Mesendoderm (in vitro differentiated cells): ENCODE results near the gene OR4D1.

ENCODE experiments used
- DNase-seq: peaks from one replicate; pipeline ENCODE4 v3.0.0; 2013
- H2AK5ac ChIP-seq: 2 replicates; pipeline ENCODE4 v1.6.1; 2013; ENCODE audit warnings: low read length, inconsistent platforms
- H2BK120ac ChIP-seq: 2 replicates; pipeline ENCODE4 v1.6.1; 2013; ENCODE audit warnings: low read depth, mild to moderate bottlenecking, low read length, moderate library complexity, mixed read lengths
- H2BK15ac ChIP-seq: replicated peaks from 2 replicates; pipeline ENCODE4 v1.6.1; 2013; ENCODE audit warnings: low read depth, mild to moderate bottlenecking, moderate library complexity
- H2BK5ac ChIP-seq: 2 replicates; pipeline ENCODE4 v1.6.1; 2013; ENCODE audit warnings: low read length, inconsistent platforms
- H3K18ac ChIP-seq: 2 replicates; pipeline ENCODE4 v1.6.1; 2013; ENCODE audit warnings: mild to moderate bottlenecking, low read length, mixed read lengths
- H3K23ac ChIP-seq: one replicate; pipeline ENCODE4 v1.6.1; 2013; ENCODE audit warnings: low read length
- H3K27ac ChIP-seq: 2 replicates; pipeline ENCODE4 v1.5.1; 2013; ENCODE audit warnings: low read depth, mild to moderate bottlenecking, inconsistent platforms, low read length, moderate library complexity
- H3K27me3 ChIP-seq: 2 replicates; pipeline ENCODE4 v1.6.1; 2013; ENCODE audit warnings: low read length, control low read depth, mild to moderate bottlenecking, inconsistent platforms; ENCODE audit not compliant: insufficient read depth, poor library complexity
- H3K36me3 ChIP-seq: 2 replicates; pipeline ENCODE4 v1.6.1; 2013; ENCODE audit warnings: low read length, inconsistent platforms; ENCODE audit not compliant: control insufficient read depth, insufficient read depth
- H3K4ac ChIP-seq: one replicate; pipeline ENCODE4 v1.6.1; 2013; ENCODE audit warnings: low read depth, mild to moderate bottlenecking, low read length, moderate library complexity
- H3K4me1 ChIP-seq: 2 replicates; pipeline ENCODE4 v1.6.1; 2013; ENCODE audit warnings: low read depth, low read length, inconsistent platforms; ENCODE audit not compliant: control insufficient read depth
- H3K4me2 ChIP-seq: 2 replicates; pipeline ENCODE4 v1.6.1; 2013; ENCODE audit warnings: low read length
- H3K4me3 ChIP-seq: 2 replicates; pipeline ENCODE4 v1.5.1; 2013; ENCODE audit warnings: mild to moderate bottlenecking, low read length
- H3K56ac ChIP-seq: one replicate; pipeline ENCODE4 v1.6.1; 2013; ENCODE audit warnings: low read length
- H3K79me1 ChIP-seq: 2 replicates; pipeline ENCODE4 v1.6.1; 2013; ENCODE audit warnings: low read length, inconsistent platforms
- H3K79me2 ChIP-seq: 2 replicates; pipeline ENCODE4 v1.6.1; 2013; ENCODE audit warnings: mild to moderate bottlenecking, low read length; ENCODE audit not compliant: control insufficient read depth, insufficient read depth
- H3K9ac ChIP-seq: 2 replicates; pipeline ENCODE4 v1.6.1; 2013; ENCODE audit warnings: low read length, inconsistent platforms
- H4K5ac ChIP-seq: one replicate; pipeline ENCODE4 v1.6.1; 2013; ENCODE audit warnings: low read length
- H4K8ac ChIP-seq: one replicate; pipeline ENCODE4 v1.6.1; 2013; ENCODE audit warnings: low read depth, mild to moderate bottlenecking, control low read depth, low read length, moderate library complexity
- WGBS: extraction: QIAGEN DNeasy Blood & Tissue Kit; methylation state at CpG from one replicate; pipeline ENCODE4 v1.1.7; 2013; ENCODE audit warnings: low lambda C conversion rate, missing lambda C conversion rate; ENCODE audit not compliant: insufficient coverage; ENCODE audit errors: extremely low coverage; 5-methylcytosine and 5-hydroxymethylcytosine counted together

The OR4D1 gene

GRCh38 chr17:58156839-58157803 is 8.9 kb downstream of the OR4D1 start:
- no peak overlapping the region for H3K27ac ChIP-seq
- no peak overlapping the region for H2AK5ac ChIP-seq
- no peak overlapping the region for H4K5ac ChIP-seq
- H2BK5ac ChIP-seq = no peak overlapping the region
- no peak overlapping the region for H3K18ac ChIP-seq
- H3K23ac ChIP-seq = no peak overlapping the region
- H3K36me3 ChIP-seq = no peaks in the 10 kb centered on the region
- H2BK15ac ChIP-seq = no peak overlapping the region
- no peaks in the 10 kb centered on the region for H3K27me3 ChIP-seq
- WGBS = no CpG with 5 or more reads among the region's 65 CpGs
- H2BK120ac ChIP-seq = no peak overlapping the region
- peak; percentile 75 for DNase-seq
- H3K79me1 ChIP-seq = no peaks in the 10 kb centered on the region
- peak overlapping the region; percentile 77 for H3K9ac ChIP-seq
- H3K4me3 ChIP-seq = peak overlapping the region; percentile 8
- no peaks in the 10 kb centered on the region for H3K4me1 ChIP-seq
- H3K79me2 ChIP-seq = no peaks in the 10 kb centered on the region
- no peak overlapping the region for H4K8ac ChIP-seq
- H3K56ac ChIP-seq = peak overlapping the region; percentile 76
- H3K4ac ChIP-seq = no peak overlapping the region
- peak overlapping the region; percentile 88 for H3K4me2 ChIP-seq

- no peak overlapping the region for H3K9ac ChIP-seq
- H3K4ac ChIP-seq = no peak overlapping the region
- H3K4me2 ChIP-seq = no peak overlapping the region
- no peak overlapping the region for H3K23ac ChIP-seq
- H3K79me2 ChIP-seq = no peaks in the 10 kb centered on the region
- DNase-seq = no peak
- H4K8ac ChIP-seq = no peak overlapping the region
- no peak overlapping the region for H3K27ac ChIP-seq
- no peaks in the 10 kb centered on the region for H3K79me1 ChIP-seq
- no peak overlapping the region for H3K4me3 ChIP-seq
- H2BK15ac ChIP-seq = no peak overlapping the region
- no peaks in the 10 kb centered on the region for H3K36me3 ChIP-seq
- H3K56ac ChIP-seq = no peak overlapping the region
- H4K5ac ChIP-seq = no peak overlapping the region
- no peaks in the 10 kb centered on the region for H3K27me3 ChIP-seq
- no peak overlapping the region for H2BK5ac ChIP-seq
- H2AK5ac ChIP-seq = no peak overlapping the region
- H2BK120ac ChIP-seq = no peak overlapping the region
- WGBS = no CpG with 5 or more reads among the region's 2 CpGs
- no peaks in the 10 kb centered on the region for H3K4me1 ChIP-seq
- no peak overlapping the region for H3K18ac ChIP-seq
Observed at GRCh38 chr17:58158181-58158580, 10.0 kb downstream of the OR4D1 start.

- no peak overlapping the region for H4K8ac ChIP-seq
Observed at GRCh38 chr17:58161566-58161965, 13.4 kb downstream of the OR4D1 start.

GRCh38 chr17:58165981-58166380 is 17.8 kb downstream of the OR4D1 start:
- Histone ChIP-seq H4K8ac (no peak overlapping the region), H3K36me3 (no peaks in the 10 kb centered on the region), H2BK120ac (no peak overlapping the region), H3K27me3 (no peaks in the 10 kb centered on the region), H3K9ac (no peak overlapping the region), H3K4ac (no peak overlapping the region), H4K5ac (no peak overlapping the region), H2BK15ac (no peak overlapping the region), H3K27ac (no peak overlapping the region), H3K56ac (no peak overlapping the region), H3K18ac (no peak overlapping the region), H2BK5ac (no peak overlapping the region), H3K79me2 (no peaks in the 10 kb centered on the region), H3K79me1 (no peaks in the 10 kb centered on the region), H3K4me2 (no peak overlapping the region), H3K4me1 (no peaks in the 10 kb centered on the region), H3K4me3 (no peak overlapping the region), H3K23ac (no peak overlapping the region), H2AK5ac (no peak overlapping the region)
- no peak for DNase-seq
- no CpG with 5 or more reads among the region's 2 CpGs for WGBS

More at GRCh38 chr17:58161566-58161965, 13.4 kb downstream of the OR4D1 start:
- WGBS = no CpG with 5 or more reads among the region's 3 CpGs
- Histone ChIP-seq H3K4me1 (no peaks in the 10 kb centered on the region), H3K4ac (no peak overlapping the region), H3K23ac (no peak overlapping the region), H2BK15ac (no peak overlapping the region), H2AK5ac (no peak overlapping the region), H3K27ac (no peak overlapping the region), H3K4me2 (no peak overlapping the region), H2BK120ac (no peak overlapping the region), H2BK5ac (no peak overlapping the region), H3K27me3 (no peaks in the 10 kb centered on the region), H3K79me1 (no peaks in the 10 kb centered on the region), H3K79me2 (no peaks in the 10 kb centered on the region), H3K4me3 (no peak overlapping the region), H3K9ac (no peak overlapping the region), H4K5ac (no peak overlapping the region), H3K18ac (no peak overlapping the region), H3K56ac (no peak overlapping the region), H3K36me3 (no peaks in the 10 kb centered on the region)
- DNase-seq = no peak

GRCh38 chr17:58166682-58167081 is 18.5 kb downstream of the OR4D1 start, which contains the start of gene OR4D2:
OR4D2 (plus strand) TSS chr17:58166982; CDS start chr17:58169656, 2,674 bp downstream.
- H3K23ac ChIP-seq = no peak within 1 kb of the TSS
- no peak for DNase-seq
- H3K27me3 ChIP-seq = no peaks in the 10 kb centered on the region
- H3K18ac ChIP-seq = no peak within 1 kb of the TSS
- no peak within 1 kb of the TSS for H3K56ac ChIP-seq
- no peak within 1 kb of the TSS for H3K4ac ChIP-seq
- no CpG with 5 or more reads among the region's 6 CpGs for WGBS
- no peak within 1 kb of the TSS for H3K4me3 ChIP-seq
- no peaks in the 10 kb centered on the region for H3K79me1 ChIP-seq
- no peak within 1 kb of the TSS for H2AK5ac ChIP-seq
- H3K79me2 ChIP-seq = no peaks in the 10 kb centered on the region
- H2BK5ac ChIP-seq = no peak within 1 kb of the TSS
- H4K8ac ChIP-seq = no peak within 1 kb of the TSS
- no peak within 1 kb of the TSS for H3K27ac ChIP-seq
- no peak within 1 kb of the TSS for H2BK15ac ChIP-seq
- H2BK120ac ChIP-seq = no peak within 1 kb of the TSS
- no peak within 1 kb of the TSS for H4K5ac ChIP-seq
- no peak within 1 kb of the TSS for H3K9ac ChIP-seq
- H3K4me2 ChIP-seq = no peak within 1 kb of the TSS
- H3K36me3 ChIP-seq = no peaks in the 10 kb centered on the region
- H3K4me1 ChIP-seq = no peaks in the 10 kb centered on the region
